Heart left ventricle (tissue), 16 donors: ENCODE measurements around the gene NUCB2. TPM values are rescaled to one million over a fixed set of nuclear protein-coding genes. Genes with fewer than 3 reads are reported as not detected.

Experiments used
- ATAC-seq, 4 donors: fragments of 200-7000 bp; cut with Tn5 transposase; one replicate each; pipeline ENCODE4 v1.9.1; 2020 to 2022; ENCODE audit warnings: moderate library complexity in 4 of 4, mild to moderate bottlenecking in 3 of 4, moderate number of reproducible peaks in 1 of 4
- DNase-seq, 5 donors: peaks; one replicate each; pipeline ENCODE4 v3.0.0-alpha.2; 2020
- H3K27ac ChIP-seq, 12 donors: fragments of 200-600 bp; sonication (generic) in 4 of 12; one replicate each; pipeline versions ENCODE4 v1.5.0 to v1.8.0; 2016 to 2022; ENCODE audit warnings: mild to moderate bottlenecking in 2 of 12
- H3K27me3 ChIP-seq, 9 donors: fragments of 200-600 bp; sonication (generic) in 2 of 9; one replicate each; pipeline versions ENCODE4 v1.5.1 to v1.8.0; 2016 to 2022; ENCODE audit warnings: mild to moderate bottlenecking in 3 of 9
- H3K36me3 ChIP-seq, 9 donors: fragments of 200-600 bp; sonication (generic) in 2 of 9; one replicate each; pipeline versions ENCODE4 v1.5.0 to v1.8.0; 2018 to 2022; ENCODE audit warnings: mild to moderate bottlenecking in 2 of 9
- H3K4me1 ChIP-seq, 12 donors: fragments of 200-600 bp; sonication (generic) in 4 of 12; one replicate each; pipeline versions ENCODE4 v1.5.0 to v1.8.0; 2016 to 2022; ENCODE audit warnings: mild to moderate bottlenecking in 3 of 12
- H3K4me3 ChIP-seq, 12 donors: fragments of 200-600 bp; sonication (generic) in 4 of 12; one replicate each; pipeline versions ENCODE4 v1.5.0 to v1.8.0; 2017 to 2022; ENCODE audit warnings: mild to moderate bottlenecking in 9 of 12, moderate library complexity in 4 of 12
- H3K9me3 ChIP-seq, 12 donors: fragments of 200-600 bp; sonication (generic) in 4 of 12; one replicate each; pipeline versions ENCODE4 v1.5.0 to v1.8.0; 2016 to 2022; ENCODE audit warnings: mild to moderate bottlenecking in 1 of 12
- CTCF ChIP-seq, 12 donors: fragments of 200-600 bp; sonication (generic) in 4 of 12; IDR thresholded peaks; one replicate each; pipeline versions ENCODE4 v1.5.0 to v1.8.0; 2018 to 2022; ENCODE audit warnings: antibody characterized with exemption in 12 of 12, mild to moderate bottlenecking in 5 of 12
- POLR2A ChIP-seq, 2 donors: fragments of 450-650 bp; IDR thresholded peaks; one replicate each; pipeline ENCODE4 v1.6.1; 2017; ENCODE audit warnings: antibody characterized with exemption in 2 of 2, mild to moderate bottlenecking in 2 of 2, moderate library complexity in 2 of 2
- WGBS, 4 donors: extraction: QIAGEN DNeasy Blood & Tissue Kit in 2 of 4; methylation state at CpG; one replicate each; pipeline versions ENCODE4 v1.1.5 to v1.1.7; 2013 to 2018; 5-methylcytosine and 5-hydroxymethylcytosine counted together
- intact Hi-C, 10 donors: fragments of 100-400 bp; cut with DNase I; formaldehyde crosslinking; loops; one replicate each; pipeline versions ENCODE4 v1.11.1 to v1.14.2; 2022
- polyA plus RNA-seq, 2 donors: library from polyadenylated mRNA; stranded (reverse); fragments of 200-250 nt; gene quantifications; one replicate each; pipeline ENCODE4 v1.2.3, GENCODE V29; 2013
- total RNA-seq, 9 donors: library from RNA; depleted of rRNA in 2 of 9; stranded (reverse); fragments of >200 nt in 2 of 9; fragmentation: NEBNext Ultra II Directional in 3 of 9; extraction: Animal tissue kit (Norgen Biotek cat#: 25700) in 3 of 9; gene quantifications; one replicate each; pipeline versions ENCODE4 v1.1.0 to v1.2.4, GENCODE V29; 2016 to 2023
- donor health status: ischemic (EF 13 %, LVEDD 7.1; RV severe dilation, severe dysfunction).
- donor health status: healthy with polysubstance abuse.
- donor health status: DM: no; HTN: yes; CAD: no.
- donor health status: DM: no; HTN: no; CAD: no.
- donor health status: ischemic (EF 25% LVEDD 6.9; RV normal size, moderate dysfunction).
- donor health status: ischemic (EF 25% LVEDD 5.7; RV mildly dilated, moderate dysfunction).
- donor health status: healthy.
- donor health status: DM: yes; HTN: yes; CAD: no.
- donor health status: ischemic (EF 35%, LVEDD 5.7; RV mildly dilated, moderate dysfunction).
- donor health status: nonischemic (EF 11% LVEDD 7.7; RV severe dilation, severe dysfunction).
- donor health status: DM: yes; HTN: yes; CAD: no.
- donor health status: PGD.
- donor health status: ischemic (EF 29% LVEDD 5.4; RV normal size, mild dysfunction).
- donor health status: nonischemic (EF 23%, LVEDD 6.1; RV moderate dilation, normal function).

NUCB2 gene
- total and polyA plus RNA-seq, 11 donors: 41.4 to 180 (median 87.0) TPM

- 92 to 96% (median 96%) methylated on average over 6 of the region's 6 CpGs for WGBS, 4 donors
- TF ChIP-seq CTCF (IDR thresholded peaks at IDR 0.05) (no peak), POLR2A (IDR thresholded peaks at IDR 0.05) (no peak)
- intact Hi-C loops: no loop called here
Measured at GRCh38 chr11:17296852-17297559, 20.5 kb downstream of the NUCB2 start.

GRCh38 chr11:17298302-17298701 lies 21.8 kb downstream of the NUCB2 start:
- Histone ChIP-seq H3K4me3 (no peak overlapping the region), H3K4me1 (peaks cover 0 to under 1% (median 0%) of the 10 kb centered on the region in 12 donors), H3K27me3 (no peaks in the 10 kb centered on the region), H3K27ac (no peak overlapping the region), H3K36me3 (peaks cover 0 to 86% (median 73%) of the 10 kb centered on the region in 9 donors), H3K9me3 (no peaks in the 10 kb centered on the region)
- intact Hi-C loops: no loop called here
- WGBS, 4 donors: 94 to 96% (median 95%) methylated on average over 5 of the region's 5 CpGs
- TF ChIP-seq CTCF (IDR thresholded peaks at IDR 0.05) (no peak), POLR2A (IDR thresholded peaks at IDR 0.05) (no peak)
- DNase-seq (no peak), ATAC-seq (no peak)

More at GRCh38 chr11:17296852-17297559, 20.5 kb downstream of the NUCB2 start:
- DNase-seq (no peak), ATAC-seq (no peak)
- Histone ChIP-seq H3K27me3 (no peaks in the 10 kb centered on the region), H3K27ac (no peak overlapping the region), H3K9me3 (no peaks in the 10 kb centered on the region), H3K4me3 (no peak overlapping the region), H3K4me1 (no peaks in the 10 kb centered on the region), H3K36me3 (peaks cover 0 to 82% (median 60%) of the 10 kb centered on the region in 9 donors)

GRCh38 chr11:17300372-17300771 lies 23.8 kb downstream of the NUCB2 start:
- Histone ChIP-seq H3K4me3 (no peak overlapping the region), H3K27ac (no peak overlapping the region), H3K4me1 (peaks cover 0 to 2% (median 0%) of the 10 kb centered on the region in 12 donors), H3K36me3 (peaks cover 0 to 96% (median 83%) of the 10 kb centered on the region in 9 donors), H3K27me3 (no peaks in the 10 kb centered on the region), H3K9me3 (no peaks in the 10 kb centered on the region)
- ATAC-seq (no peak), DNase-seq (no peak)
- TF ChIP-seq CTCF (IDR thresholded peaks at IDR 0.05) (no peak), POLR2A (IDR thresholded peaks at IDR 0.05) (no peak)
- 92 to 95% (median 95%) methylated on average over 4 of the region's 4 CpGs for WGBS, 4 donors
- intact Hi-C loops: no loop called here

GRCh38 chr11:17313349-17314231 lies 37.1 kb downstream of the NUCB2 start:
- no peak for DNase-seq
- no peak for ATAC-seq
- H3K4me3 ChIP-seq: no peak overlapping the region
- intact Hi-C loops: no loop called here
- TF ChIP-seq CTCF (IDR thresholded peaks at IDR 0.05) (no peak), POLR2A (IDR thresholded peaks at IDR 0.05) (no peak)
- no peaks in the 10 kb centered on the region for H3K27me3 ChIP-seq
- no peaks in the 10 kb centered on the region for H3K9me3 ChIP-seq
- H3K36me3 ChIP-seq: peaks cover 0 to 99% (median 82%) of the 10 kb centered on the region in 9 donors
- no peak overlapping the region for H3K27ac ChIP-seq
- WGBS, 4 donors: 94 to 97% (median 95%) methylated on average over 8 of the region's 8 CpGs
- no peaks in the 10 kb centered on the region for H3K4me1 ChIP-seq
